Adrenal gland (tissue), 12 donors: ENCODE data around the gene CD244. TPM values are rescaled to one million over a fixed set of nuclear protein-coding genes. Genes with fewer than 3 reads are reported as not detected.
A peak's percentile ranks its signal among the peaks of the same experiment; 100 is the strongest.

Source experiments
- DNase-seq, 7 donors: peaks; one replicate each; pipeline ENCODE4 v3.0.0-alpha.2; 2019 to 2020
- H3K27ac ChIP-seq, 5 donors: fragments of 200-600 bp; sonication (generic) in 4 of 5; 1 replicate in 3 of 5; 2 replicates in 2 of 5; pipeline versions ENCODE4 v1.5.1 to v1.8.0; 2016 to 2020; ENCODE audit warnings: mild to moderate bottlenecking in 1 of 5
- H3K27me3 ChIP-seq: fragments of 200-600 bp; 2 replicates; pipeline ENCODE4 v1.8.0; 2021
- H3K36me3 ChIP-seq, 2 donors: fragments of 200-600 bp; replicated peaks in 1 of 2; 1 replicate in 1 of 2; 2 replicates in 1 of 2; pipeline versions ENCODE4 v1.5.1 to v1.8.0; 2018 to 2022
- H3K4me1 ChIP-seq, 2 donors: fragments of 200-600 bp; replicated peaks in 1 of 2; 1 replicate in 1 of 2; 2 replicates in 1 of 2; pipeline versions ENCODE4 v1.5.1 to v1.8.0; 2018 to 2021
- H3K4me3 ChIP-seq, 4 donors: fragments of 200-600 bp; sonication (generic) in 3 of 4; one replicate each; pipeline ENCODE4 v1.5.1; 2016 to 2018
- H3K9me3 ChIP-seq, 3 donors: fragments of 200-600 bp; sonication (generic) in 1 of 3; replicated peaks in 1 of 3; 1 replicate in 2 of 3; 2 replicates in 1 of 3; pipeline versions ENCODE4 v1.5.1 to v1.8.0; 2016 to 2021
- CTCF ChIP-seq, 6 experiments: fragments of 450-650 bp in 4 of 6; fragments of 200-600 bp in 2 of 6; sonication (generic) in 1 of 6; IDR thresholded peaks; 1 replicate in 5 of 6; 2 replicates in 1 of 6; pipeline versions ENCODE4 v1.5.1 to v1.8.0; 2016 to 2021; ENCODE audit warnings: antibody characterized with exemption in 6 of 6, mild to moderate bottlenecking in 2 of 6, moderate library complexity in 1 of 6
- POLR2A ChIP-seq, 2 donors: fragments of 450-650 bp; IDR thresholded peaks; one replicate each; pipeline ENCODE4 v1.6.1; 2017; ENCODE audit warnings: antibody characterized with exemption in 2 of 2, mild to moderate bottlenecking in 2 of 2, moderate library complexity in 1 of 2
- WGBS, 4 donors: extraction: QIAGEN DNeasy Blood & Tissue Kit in 2 of 4; methylation state at CpG; one replicate each; pipeline versions ENCODE4 v1.1.5 to v1.1.7; 2013 to 2017; 5-methylcytosine and 5-hydroxymethylcytosine counted together
- intact Hi-C, 2 donors: fragments of 100-400 bp; cut with DNase I; formaldehyde crosslinking; loops; one replicate each; pipeline versions ENCODE4 v1.14.1 to v1.15.0; 2022 to 2023
- polyA plus RNA-seq, 3 donors: library from polyadenylated mRNA; stranded (reverse); fragments of 200-250 nt in 2 of 3; fragments of 350-450 nt in 1 of 3; fragmentation: Illumina TruSeq in 1 of 3; extraction: RNeasy Lipid Tissue Mini Kit (QIAGEN cat#74804) in 1 of 3; gene quantifications; one replicate each; pipeline ENCODE4 v1.2.3, GENCODE V29; 2013 to 2014
- total RNA-seq, 9 donors: library from RNA; depleted of rRNA in 4 of 9; stranded (reverse); fragments of >200 nt in 4 of 9; fragments of 120-200 nt in 1 of 9; fragmentation: NEBNext Ultra II Directional in 1 of 9; extraction: Animal tissue kit (Norgen Biotek cat#: 25700) in 1 of 9; gene quantifications; one replicate each; pipeline versions ENCODE4 v1.1.0 to v1.2.4, GENCODE V29; 2013 to 2023
- donor health status: healthy with polysubstance abuse.
- donor health status: Bipolar disorder and iron deficiency.
- donor health status: DM: yes; HTN: yes; CAD: no.
- donor health status: DM: no; HTN: no; CAD: no.
- donor health status: DM: no; HTN: no; CAD: no.
- donor health status: DM: yes; HTN: yes; CAD: no.

Gene CD244
- total and polyA plus RNA-seq, 12 donors, result 0.15 to 1.4 (median 0.28) TPM; not detected in 1

DNA sequence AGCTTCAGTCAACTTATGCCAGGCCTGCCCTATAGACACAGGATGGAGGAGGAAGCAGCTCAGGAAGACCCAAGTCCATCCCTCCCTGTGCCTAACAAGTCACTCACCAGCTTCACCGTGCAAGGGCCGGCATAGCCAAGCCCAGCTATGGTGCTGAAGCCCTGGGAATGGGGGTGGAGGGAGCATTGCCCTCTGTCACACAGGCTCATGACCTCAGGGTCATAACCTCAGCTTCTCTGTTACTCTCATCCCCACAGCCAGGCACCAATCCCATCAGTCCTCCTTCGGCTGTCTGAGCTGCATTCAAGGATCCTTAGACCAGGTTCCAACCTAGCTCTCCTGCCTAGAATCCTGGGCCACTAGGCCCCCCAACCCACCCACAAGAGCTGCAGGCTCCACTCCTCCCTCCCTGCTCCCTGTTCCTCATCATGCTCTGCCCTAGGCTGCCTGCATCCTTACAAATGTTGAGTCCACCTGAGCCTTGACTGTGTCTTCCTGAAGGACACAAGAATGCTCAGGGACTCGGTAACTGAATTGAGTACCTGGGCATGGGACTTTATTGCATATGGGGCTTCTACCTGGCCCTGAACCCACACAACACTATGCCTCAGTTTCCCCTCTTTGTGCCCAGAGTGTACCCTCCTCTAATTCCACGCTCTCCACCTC, 1.7 kb downstream of the CD244 start:
- Histone ChIP-seq H3K36me3 (no peaks in the 10 kb centered on the region), H3K9me3 (no peaks in the 10 kb centered on the region), H3K4me1 (no peaks in the 10 kb centered on the region), H3K4me3 (no peak overlapping the region), H3K27me3 (peaks cover 3% of the 10 kb centered on the region), H3K27ac (no peak overlapping the region)
- TF ChIP-seq CTCF (IDR thresholded peaks at IDR 0.05), result no peak
- no peak for TF ChIP-seq POLR2A (IDR thresholded peaks at IDR 0.05)
- no peak for DNase-seq
- WGBS, 4 donors, result 66 to 75% (median 70%) methylated on average over 5 of the region's 5 CpGs
- intact Hi-C loops, result no loop called here

- 76 to 88% (median 79%) methylated on average over 5 of the region's 5 CpGs for WGBS, 4 donors
- no peaks in the 10 kb centered on the region for H3K36me3 ChIP-seq
- no peak for DNase-seq
- no peaks in the 10 kb centered on the region for H3K4me1 ChIP-seq
- no peak overlapping the region for H3K27ac ChIP-seq
- H3K4me3 ChIP-seq, result no peak overlapping the region
- H3K9me3 ChIP-seq, result no peaks in the 10 kb centered on the region
- H3K27me3 ChIP-seq, result peaks cover 3% of the 10 kb centered on the region
- TF ChIP-seq CTCF (IDR thresholded peaks at IDR 0.05) (no peak), POLR2A (IDR thresholded peaks at IDR 0.05) (no peak)
- intact Hi-C loops, result no loop called here
Measured at GRCh38 chr1:160859166-160859565, 3.5 kb downstream of the CD244 start.

GRCh38 chr1:160858507-160858906, 4.2 kb downstream of the CD244 start:
- no peak overlapping the region for H3K27ac ChIP-seq

GRCh38 chr1:160858097-160858496, 4.6 kb downstream of the CD244 start:
- H3K36me3 ChIP-seq, result no peaks in the 10 kb centered on the region
- no peak overlapping the region for H3K4me3 ChIP-seq
- DNase-seq, result peak in 1 of 7 donors; percentile 25
- H3K9me3 ChIP-seq, result no peaks in the 10 kb centered on the region
- peaks cover 3% of the 10 kb centered on the region for H3K27me3 ChIP-seq
- no peak overlapping the region for H3K27ac ChIP-seq
- H3K4me1 ChIP-seq, result no peaks in the 10 kb centered on the region
- WGBS, 4 donors, result 31 to 59% (median 51%) methylated on average over 4 of the region's 4 CpGs
- intact Hi-C loops, result no loop called here
- no peak for TF ChIP-seq POLR2A (IDR thresholded peaks at IDR 0.05)
- no peak for TF ChIP-seq CTCF (IDR thresholded peaks at IDR 0.05)

More at GRCh38 chr1:160858507-160858906, 4.2 kb downstream of the CD244 start:
- peaks cover 3% of the 10 kb centered on the region for H3K27me3 ChIP-seq
- H3K4me3 ChIP-seq, result no peak overlapping the region
- no peak for DNase-seq
- intact Hi-C loops, result no loop called here
- H3K36me3 ChIP-seq, result no peaks in the 10 kb centered on the region
- no peaks in the 10 kb centered on the region for H3K9me3 ChIP-seq
- 63 to 79% (median 72%) methylated on average over 3 of the region's 3 CpGs for WGBS, 4 donors
- no peaks in the 10 kb centered on the region for H3K4me1 ChIP-seq
- TF ChIP-seq CTCF (IDR thresholded peaks at IDR 0.05) (no peak), POLR2A (IDR thresholded peaks at IDR 0.05) (no peak)
